ENCODE results near the gene VAV2.

Gene VAV2

GRCh38 chr9:133734590-133735414 is 257.3 kb downstream of the VAV2 start:
- no peak for DNase-seq

- no peak for DNase-seq
Observed at GRCh38 chr9:133733796-133734533, 258.2 kb downstream of the VAV2 start.

- DNase-seq, result no peak
Observed at GRCh38 chr9:133733421-133733795, 258.7 kb downstream of the VAV2 start.

- DNase-seq, result no peak
Observed at GRCh38 chr9:133732639-133733408, 259.3 kb downstream of the VAV2 start.

GRCh38 chr9:133731876-133732638 is 260.1 kb downstream of the VAV2 start:
- DNase-seq, result no peak

- no peak for DNase-seq
Observed at GRCh38 chr9:133730994-133731715, 261.0 kb downstream of the VAV2 start.

DNA sequence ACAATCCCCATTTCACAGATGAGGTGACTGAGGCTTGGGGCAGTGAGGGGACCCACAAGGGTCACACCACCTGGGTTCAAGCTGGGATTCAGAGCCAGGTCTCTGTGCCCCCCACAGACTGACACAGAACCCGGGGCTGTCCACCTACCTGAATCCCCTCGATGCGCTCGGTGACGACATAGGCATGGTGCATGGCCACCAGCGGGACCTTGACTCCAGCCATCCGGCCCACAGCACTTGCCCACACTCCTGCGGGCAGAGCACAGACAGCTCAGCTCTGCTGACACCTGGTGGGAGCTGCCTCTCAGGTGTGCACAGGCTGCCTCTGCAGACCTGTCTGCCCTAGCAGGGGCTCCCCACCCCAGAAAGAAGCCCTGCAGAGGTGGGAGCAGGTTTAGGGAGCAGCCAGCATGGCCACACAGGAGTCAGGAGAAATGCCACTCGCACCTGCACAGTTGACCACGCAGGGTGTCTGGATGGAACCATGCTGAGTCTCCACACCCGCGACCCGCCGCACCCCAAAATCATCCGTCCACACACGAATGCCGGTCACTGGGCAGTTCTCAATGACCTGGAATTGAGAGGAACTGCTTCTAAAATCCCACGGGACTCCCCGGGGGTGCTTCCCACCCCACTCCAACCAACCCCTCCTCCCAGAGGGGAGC is 262.4 kb downstream of the VAV2 start:
- no peak for DNase-seq

DNA sequence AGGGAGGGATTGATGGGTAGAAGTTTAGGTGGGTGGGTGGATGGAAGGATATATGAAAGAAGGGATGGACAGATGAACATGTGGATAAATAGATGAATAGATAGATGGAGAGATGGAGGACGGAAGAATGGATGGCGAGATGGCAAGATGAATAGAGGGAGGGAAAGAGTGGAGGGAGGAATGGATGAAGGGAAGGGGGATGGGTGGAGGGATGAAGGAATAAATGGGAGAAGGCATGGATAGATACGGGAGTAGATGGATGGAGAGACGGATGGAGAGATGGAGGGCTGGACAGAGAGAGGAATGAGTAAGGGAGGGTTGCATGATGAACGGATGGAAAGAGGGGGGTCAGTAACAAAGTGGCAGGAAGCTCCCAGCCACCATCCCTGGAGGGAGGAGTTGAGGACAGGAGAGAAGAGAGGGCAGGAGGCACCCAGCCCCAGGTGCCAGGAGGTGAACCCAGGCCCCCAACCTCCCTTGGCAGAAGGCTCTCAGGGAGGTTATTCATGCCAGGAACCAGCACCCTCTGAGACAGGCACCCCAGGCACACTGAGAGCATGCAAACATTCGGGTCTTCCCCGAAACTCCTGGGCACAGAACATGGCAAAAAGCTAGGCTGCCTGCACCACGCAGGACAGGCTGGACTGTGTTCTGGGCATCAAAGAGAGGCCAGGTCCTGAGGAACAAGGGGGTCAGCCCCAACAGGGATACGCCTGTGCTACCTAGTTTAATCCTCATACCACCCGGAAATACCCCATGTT is 263.1 kb downstream of the VAV2 start:
- DNase-seq, result no peak

- DNase-seq, result no peak
Observed at GRCh38 chr9:133727876-133728441, 264.2 kb downstream of the VAV2 start.

DNA sequence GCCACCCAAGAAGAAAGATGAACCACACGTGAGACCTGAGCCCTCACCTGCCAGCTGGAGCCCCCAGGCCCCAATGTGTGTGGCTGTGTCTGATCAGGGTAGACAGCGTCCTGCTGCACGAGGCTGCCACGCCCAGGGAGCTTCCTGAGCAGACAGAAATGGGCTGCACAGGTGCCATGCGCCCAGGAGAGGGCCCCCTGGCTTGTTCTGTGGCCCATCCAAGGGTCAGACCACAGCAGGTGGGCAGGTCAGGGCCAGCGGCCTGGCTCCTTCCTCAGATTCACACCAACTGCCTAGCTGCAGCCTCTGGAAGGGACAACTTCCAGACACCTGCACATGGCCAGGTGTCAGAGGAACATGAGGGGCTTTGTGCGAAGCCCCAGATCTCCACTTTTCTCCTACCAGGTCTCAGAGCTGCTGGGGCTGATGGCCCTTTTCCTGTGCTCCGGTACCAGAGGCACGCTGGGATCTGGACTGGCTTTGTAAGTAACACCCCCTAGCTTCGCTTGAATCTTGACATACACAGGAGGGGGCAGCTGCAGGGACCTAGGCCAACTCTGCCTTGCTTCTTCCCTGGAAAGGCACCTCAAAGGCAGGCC is 264.7 kb downstream of the VAV2 start:
- no peak for DNase-seq

- DNase-seq, result peak; percentile 39
Observed at GRCh38 chr9:133726401-133727276, 265.5 kb downstream of the VAV2 start.

DNA sequence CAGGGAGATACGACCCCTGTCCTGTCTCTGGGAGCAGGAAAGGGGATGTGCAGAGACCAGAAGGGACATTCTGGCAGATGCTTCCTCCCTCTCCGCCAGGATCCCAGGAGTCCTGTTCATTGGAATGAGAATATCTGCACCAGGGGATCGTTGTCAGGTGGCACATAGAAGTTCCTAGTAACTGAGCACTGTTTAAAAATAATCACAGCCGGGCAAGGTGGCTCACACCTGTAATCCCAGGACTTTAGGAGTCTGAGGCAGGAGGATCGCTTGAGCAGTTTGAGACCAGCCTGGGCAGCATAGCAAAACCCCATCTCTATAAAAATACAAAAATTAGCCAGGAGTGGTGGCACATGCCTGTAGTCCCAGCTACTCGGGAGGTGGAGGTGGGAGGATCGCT is 266.2 kb downstream of the VAV2 start:
- DNase-seq, result no peak

DNA sequence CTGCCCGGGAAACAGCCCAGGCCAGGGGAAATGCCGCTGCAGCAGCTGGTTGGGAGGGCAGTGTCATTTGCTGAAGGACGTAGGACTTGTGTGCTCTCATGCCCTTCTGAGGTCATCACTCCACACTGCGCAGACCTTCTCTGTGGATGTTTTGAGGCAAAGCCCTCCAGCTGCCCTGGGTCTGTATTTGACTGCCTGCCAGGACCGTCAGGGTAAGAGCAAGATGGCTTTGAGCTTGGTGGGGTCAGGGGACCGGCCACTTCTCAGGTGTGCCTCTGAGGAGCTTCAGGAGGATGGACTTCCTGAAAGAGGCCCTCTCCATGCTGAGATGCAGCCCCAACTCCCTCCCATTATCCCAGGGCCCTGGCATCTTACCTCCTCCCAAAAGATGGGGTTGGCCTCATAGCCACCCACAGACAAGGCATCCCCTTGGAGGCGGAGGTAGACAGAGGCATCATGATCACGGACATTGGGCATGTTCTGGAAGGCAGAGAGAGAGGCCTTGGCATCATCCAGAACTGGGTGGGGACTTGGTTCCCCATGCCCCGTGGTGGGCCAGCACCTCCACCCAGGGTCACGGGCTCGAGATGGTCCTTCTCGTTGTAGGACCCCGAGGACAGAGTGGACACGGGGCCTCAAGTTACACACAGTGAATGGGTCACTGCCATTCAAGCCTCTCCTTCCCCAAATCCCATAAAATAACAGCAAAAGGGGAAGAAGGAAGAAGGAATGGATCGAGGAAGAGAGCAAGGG is 273.4 kb downstream of the VAV2 start:
- no peak for DNase-seq

- no peak for DNase-seq
Observed at GRCh38 chr9:133717113-133718031, 274.8 kb downstream of the VAV2 start.

DNA sequence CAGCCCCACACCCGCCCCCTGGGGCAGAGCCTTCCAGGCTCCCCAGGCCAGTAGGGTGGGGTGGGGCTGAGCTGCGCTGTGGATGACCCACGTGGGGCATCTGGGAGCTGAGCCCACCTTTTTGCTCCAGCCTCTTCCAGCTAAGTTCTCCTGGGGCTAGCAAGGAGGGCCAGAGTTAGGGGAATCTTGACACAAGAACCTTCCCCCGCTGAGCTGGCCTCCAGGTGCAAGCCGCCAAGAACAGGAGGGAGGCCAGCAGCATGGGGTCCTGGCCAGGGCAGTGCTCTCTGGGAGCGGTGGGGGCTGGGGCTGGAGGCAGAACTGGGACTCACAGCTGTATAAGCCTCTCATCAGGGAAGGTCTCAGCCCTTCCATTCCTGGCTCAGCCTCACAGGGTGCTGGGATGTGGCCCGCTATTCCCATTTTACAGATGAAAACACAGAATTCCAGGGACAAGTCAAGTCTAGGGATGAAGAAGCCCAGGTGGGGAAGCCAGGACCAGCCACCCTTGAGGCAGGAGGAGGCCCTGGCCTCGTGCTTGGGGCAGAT is 275.5 kb downstream of the VAV2 start:
- no peak for DNase-seq

DNA sequence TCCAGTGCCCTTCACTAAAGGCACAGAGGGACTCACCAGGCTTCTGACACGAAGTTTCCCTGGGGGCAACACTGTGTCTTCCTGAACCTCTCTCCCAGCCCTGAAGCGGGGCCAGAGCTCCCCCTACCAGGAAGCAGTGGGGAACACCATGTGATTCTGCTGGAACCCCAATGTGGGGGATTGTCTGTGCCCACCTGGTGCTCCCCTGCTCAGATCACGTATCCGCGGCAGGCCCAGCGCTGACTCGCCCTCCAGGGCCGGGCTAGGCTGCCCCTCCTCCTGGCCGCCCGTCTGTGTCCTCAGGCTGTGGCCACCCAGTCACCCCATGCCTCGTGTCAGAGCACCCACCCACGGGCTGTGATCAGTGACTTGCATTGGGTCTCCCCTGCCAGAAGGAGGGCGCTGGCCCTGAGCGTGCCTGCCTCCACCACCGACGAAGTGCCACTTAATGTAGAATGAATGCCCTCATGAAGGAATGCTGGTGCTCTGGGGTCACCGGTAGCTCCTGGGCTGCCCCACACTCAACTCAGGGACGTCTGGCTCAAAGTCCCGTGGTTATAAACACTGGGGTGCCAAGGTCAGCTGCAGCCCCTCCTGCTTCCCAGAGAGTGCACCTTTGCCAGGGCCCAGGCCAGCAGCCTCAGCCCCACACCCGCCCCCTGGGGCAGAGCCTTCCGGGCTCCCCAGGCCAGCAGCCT is 276.1 kb downstream of the VAV2 start:
- peak; percentile 6 for DNase-seq
